Gastrocnemius medialis (tissue), 4 donors: Measurements from ENCODE around the gene UMODL1. TPM values are rescaled to one million over a fixed set of nuclear protein-coding genes. Genes with fewer than 3 reads are reported as not detected.

Experiments
- ATAC-seq, 2 donors: fragments of 150-250 bp; one replicate each; pipeline ENCODE4 v1.9.1; 2016
- DNase-seq, 2 donors: peaks; one replicate each; pipeline ENCODE4 v3.0.0-alpha.2; 2019
- H3K27ac ChIP-seq, 4 donors: fragments of 200-600 bp; sonication (generic); 1 replicate in 1 of 4; 2 replicates in 3 of 4; pipeline ENCODE4 v1.5.1; 2016 to 2018; ENCODE audit warnings: mild to moderate bottlenecking in 2 of 4, moderate library complexity in 1 of 4
- H3K27me3 ChIP-seq, 3 donors: fragments of 200-600 bp; sonication (generic) in 2 of 3; 1 replicate in 1 of 3; 2 replicates in 2 of 3; pipeline versions ENCODE4 v1.5.1 to v1.6.0; 2016 to 2019; ENCODE audit warnings: mild to moderate bottlenecking in 1 of 3, moderate library complexity in 1 of 3
- H3K36me3 ChIP-seq, 2 donors: fragments of 200-600 bp; sonication (generic) in 1 of 2; one replicate each; pipeline ENCODE4 v1.5.1; 2017 to 2018
- H3K4me1 ChIP-seq, 2 donors: fragments of 200-600 bp; sonication (generic) in 1 of 2; one replicate each; pipeline ENCODE4 v1.5.1; 2016 to 2017; ENCODE audit warnings: mild to moderate bottlenecking in 2 of 2
- H3K4me3 ChIP-seq, 4 donors: fragments of 200-600 bp; sonication (generic) in 3 of 4; 1 replicate in 1 of 4; 2 replicates in 3 of 4; pipeline ENCODE4 v1.5.1; 2016 to 2019; ENCODE audit warnings: mild to moderate bottlenecking in 2 of 4
- H3K9me3 ChIP-seq, 3 donors: fragments of 200-600 bp; sonication (generic) in 2 of 3; 1 replicate in 1 of 3; 2 replicates in 2 of 3; pipeline ENCODE4 v1.5.1; 2016 to 2019
- CTCF ChIP-seq, 5 experiments: fragments of 450-650 bp in 3 of 5; fragments of 200-600 bp in 2 of 5; sonication (generic) in 2 of 5; IDR thresholded peaks in 4 of 5; conservative IDR thresholded peaks in 1 of 5; 1 replicate in 4 of 5; 2 replicates in 1 of 5; pipeline ENCODE4 v1.5.1; 2016 to 2019; ENCODE audit warnings: antibody characterized with exemption in 5 of 5, mild to moderate bottlenecking in 3 of 5, moderate library complexity in 3 of 5
- POLR2A ChIP-seq, 2 donors: fragments of 450-650 bp; IDR thresholded peaks; one replicate each; pipeline ENCODE4 v1.6.1; 2017; ENCODE audit warnings: antibody characterized with exemption in 2 of 2, mild to moderate bottlenecking in 2 of 2, moderate library complexity in 2 of 2
- in situ Hi-C, 4 donors: fragments of 200-750 bp; cut with MboI; loops; one replicate each; pipeline versions ENCODE4 v1.15.0 to v1.8.0; 2017; ENCODE audit warnings: low sequenced_read_pairs in 4 of 4
- intact Hi-C: fragments of 100-400 bp; cut with DNase I; formaldehyde crosslinking; loops from one replicate; pipeline ENCODE4 v1.15.1; 2023; ENCODE audit warnings: low total_unique reads
- total RNA-seq, 4 donors: library from RNA; depleted of rRNA; stranded (reverse); fragments of >200 nt; gene quantifications; one replicate each; pipeline versions ENCODE4 v1.1.0 to v1.2.3, GENCODE V29; 2016

Gene UMODL1
- total RNA-seq, 4 donors from 2014 or later = 0.13 TPM; not detected in 3

DNA sequence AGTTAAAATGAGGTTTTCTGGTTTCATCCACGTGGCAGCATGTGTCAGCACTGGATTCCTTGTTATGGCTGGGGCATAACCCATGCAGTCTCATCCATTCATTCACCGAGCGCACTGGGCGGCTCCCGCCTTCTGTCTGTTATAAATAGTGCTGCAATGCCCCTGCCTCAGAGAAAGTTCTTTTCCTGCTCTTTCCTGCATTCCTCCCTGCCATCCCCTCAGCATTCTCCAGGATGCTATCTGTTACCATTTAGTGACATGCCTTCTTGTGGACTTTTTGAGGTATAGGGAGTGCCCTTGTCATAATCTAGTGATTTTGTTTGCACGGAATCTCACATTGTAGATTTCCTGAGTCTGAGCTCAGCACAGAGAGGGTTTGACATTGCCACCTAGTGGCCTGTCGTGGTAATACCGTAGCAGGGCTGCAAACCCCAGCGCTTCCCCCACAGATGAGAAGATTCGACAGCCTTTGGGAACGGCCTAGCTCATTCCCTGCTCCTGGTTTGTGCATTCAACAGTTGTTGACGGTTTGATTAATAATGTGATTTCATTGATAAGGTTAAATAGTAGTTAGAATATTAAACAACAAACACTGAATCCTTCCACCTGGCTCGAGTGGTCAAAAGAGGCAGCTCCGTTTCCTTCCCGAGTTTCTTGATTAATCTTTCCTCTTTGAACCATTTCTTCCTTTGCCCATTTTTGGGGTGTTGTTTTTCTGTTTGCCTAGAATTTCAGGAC is 46.3 kb downstream of the UMODL1 start:
- H3K27ac ChIP-seq = no peak overlapping the region
- DNase-seq (peak in 1 of 2 donors; percentile 46), ATAC-seq (peak; percentile 66 to 87)
- H3K27me3 ChIP-seq = peaks cover 0 to 11% (median 7%) of the 10 kb centered on the region in 3 donors
- no peaks in the 10 kb centered on the region for H3K9me3 ChIP-seq
- TF ChIP-seq CTCF (IDR thresholded peaks at IDR 0.05 in 4 of 5, conservative IDR thresholded peaks at IDR 0.05 in 1 of 5) (peak; percentile 80 to 91 (median 87)), POLR2A (IDR thresholded peaks at IDR 0.05) (no peak)
- intact Hi-C loops = loop anchor here (1.0 to 10.0 kb wide), 5 partner anchors 108 to 503 kb away; partner anchors contain the start of gene PRDM15
- H3K36me3 ChIP-seq = no peaks in the 10 kb centered on the region
- H3K4me3 ChIP-seq = no peak overlapping the region
- H3K4me1 ChIP-seq = peaks cover 0 to 3% of the 10 kb centered on the region in 2 donors
- in situ Hi-C loops = loop anchor here (10.0 to 25.0 kb wide), 6 partner anchors 103 to 505 kb away; partner anchors contain the start of gene ZBTB21 (in 2 of the 4)

DNA sequence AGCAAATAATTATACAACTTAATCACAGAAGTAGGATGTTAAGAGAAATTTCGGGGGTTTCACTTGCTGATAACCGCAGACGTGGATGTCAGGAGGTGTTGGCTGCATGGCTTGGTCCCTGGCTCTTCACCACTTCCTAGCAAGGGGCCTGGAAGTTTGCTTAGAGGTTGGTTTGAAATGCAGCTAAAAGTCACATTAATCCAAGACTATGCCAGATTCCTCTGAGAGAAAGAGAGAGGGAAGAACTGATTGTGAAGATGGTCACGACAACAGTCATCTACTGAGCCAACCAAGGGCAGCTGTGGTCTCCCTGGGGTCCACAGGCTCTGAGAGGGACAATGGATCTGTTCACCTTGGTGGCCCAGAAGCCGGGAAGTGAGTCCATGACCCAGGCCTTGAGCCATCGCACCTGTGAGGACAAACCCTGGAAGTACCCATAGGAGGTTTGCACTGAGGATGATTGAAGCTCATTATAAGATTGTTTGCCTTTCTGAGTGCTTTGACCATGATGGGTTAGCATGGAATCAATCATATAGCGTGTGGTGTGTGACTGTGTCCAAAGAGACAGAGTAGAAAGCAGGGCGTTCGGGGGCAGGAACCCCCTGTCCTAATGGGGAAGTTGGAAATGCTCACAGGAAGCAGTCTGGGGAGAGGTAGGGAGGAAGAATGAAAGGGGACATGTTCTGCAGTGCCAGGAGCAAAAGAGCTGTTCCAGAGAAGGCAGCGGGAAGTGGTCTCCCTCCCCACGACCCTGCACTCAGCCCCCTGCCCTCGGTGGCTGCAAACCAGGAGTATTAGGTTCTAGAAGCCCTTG is 47.1 kb downstream of the UMODL1 start:
- Histone ChIP-seq H3K4me1 (peaks cover 0 to 3% of the 10 kb centered on the region in 2 donors), H3K36me3 (no peaks in the 10 kb centered on the region), H3K27ac (no peak overlapping the region), H3K9me3 (no peaks in the 10 kb centered on the region), H3K4me3 (no peak overlapping the region), H3K27me3 (peaks cover 0 to 11% (median 7%) of the 10 kb centered on the region in 3 donors)
- intact Hi-C loops = loop anchor here (1.0 to 10.0 kb wide), 5 partner anchors 109 to 503 kb away; partner anchors contain the start of gene PRDM15
- ATAC-seq (peak in 1 of 2 donors; percentile 13), DNase-seq (no peak)
- in situ Hi-C loops = loop anchor here (10.0 to 25.0 kb wide), 6 partner anchors 103 to 506 kb away; partner anchors contain the start of gene ZBTB21 (in 2 of the 4)
- no peak for TF ChIP-seq CTCF (IDR thresholded peaks at IDR 0.05 in 4 of 5, conservative IDR thresholded peaks at IDR 0.05 in 1 of 5)
- no peak for TF ChIP-seq POLR2A (IDR thresholded peaks at IDR 0.05)

DNA sequence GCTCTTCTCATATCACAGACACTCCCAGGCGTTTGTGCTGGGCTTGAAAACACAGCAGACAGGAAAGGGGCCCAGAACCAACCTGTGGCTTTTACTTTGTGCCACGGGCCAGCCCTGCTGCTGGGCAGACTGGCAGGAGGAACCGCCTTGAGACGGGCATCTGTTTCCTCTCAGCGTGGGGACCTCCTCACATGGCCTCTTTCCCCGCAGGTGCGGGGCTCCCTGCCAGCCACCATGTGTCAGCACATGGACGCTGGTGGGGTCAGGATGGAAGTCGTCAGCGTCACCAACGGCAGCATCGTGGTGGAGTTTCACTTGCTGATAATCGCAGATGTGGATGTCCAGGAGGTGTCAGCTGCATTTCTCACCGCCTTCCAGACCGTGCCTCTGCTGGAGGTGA is 47.8 kb downstream of the UMODL1 start:
- in situ Hi-C loops = loop anchor here (10.0 to 25.0 kb wide), 6 partner anchors 104 to 507 kb away; partner anchors contain the start of gene ZBTB21 (in 2 of the 4)
- peaks cover 0 to 3% of the 10 kb centered on the region in 2 donors for H3K4me1 ChIP-seq
- peaks cover 0 to 11% (median 7%) of the 10 kb centered on the region in 3 donors for H3K27me3 ChIP-seq
- no peaks in the 10 kb centered on the region for H3K36me3 ChIP-seq
- H3K27ac ChIP-seq = no peak overlapping the region
- H3K9me3 ChIP-seq = no peaks in the 10 kb centered on the region
- DNase-seq (no peak), ATAC-seq (no peak)
- H3K4me3 ChIP-seq = no peak overlapping the region
- TF ChIP-seq POLR2A (IDR thresholded peaks at IDR 0.05) (no peak), CTCF (IDR thresholded peaks at IDR 0.05 in 4 of 5, conservative IDR thresholded peaks at IDR 0.05 in 1 of 5) (no peak)
- intact Hi-C loops = loop anchor here (5.0 to 10.0 kb wide), 3 partner anchors 162 to 504 kb away; partner anchors contain the start of gene PRDM15

- no peaks in the 10 kb centered on the region for H3K9me3 ChIP-seq
- no peak overlapping the region for H3K4me3 ChIP-seq
- intact Hi-C loops (no loop called here), in situ Hi-C loops (loop anchor here in 2 of 4 donors (25.0 kb wide), 3 partner anchors 108 to 508 kb away; partner anchors contain the start of gene ZBTB21 (in 1 of the 2))
- TF ChIP-seq POLR2A (IDR thresholded peaks at IDR 0.05) (no peak), CTCF (IDR thresholded peaks at IDR 0.05 in 4 of 5, conservative IDR thresholded peaks at IDR 0.05 in 1 of 5) (no peak)
- no peaks in the 10 kb centered on the region for H3K36me3 ChIP-seq
- H3K27me3 ChIP-seq = peaks cover 0 to 16% (median 11%) of the 10 kb centered on the region in 3 donors
- H3K27ac ChIP-seq = no peak overlapping the region
- DNase-seq = no peak
- H3K4me1 ChIP-seq = peaks cover 0 to 3% of the 10 kb centered on the region in 2 donors
- no peak for ATAC-seq
These were observed 49.2 kb downstream of the UMODL1 start for GRCh38 chr21:42120101-42120902.
